Choroid plexus epithelial cell (primary cell): Measurements from ENCODE around the gene GAPVD1.

Source experiments
- DNase-seq: peaks from one replicate; pipeline ENCODE4 v3.0.0-alpha.2; 2010; ENCODE audit warnings: low read depth
- H3K4me3 ChIP-seq: 2 replicates; pipeline ENCODE4 v1.5.1; 2011; ENCODE audit warnings: low read depth, mild to moderate bottlenecking, control low read depth, low read length, moderate library complexity
- TF ChIP-seq, protein P1 (sequence below): conservative IDR thresholded peaks from 2 replicates; pipeline ENCODE4 v1.5.1; 2011; ENCODE audit warnings: low read depth, mild to moderate bottlenecking, control low read depth, inconsistent platforms, low read length, moderate library complexity

Gene GAPVD1

DNA sequence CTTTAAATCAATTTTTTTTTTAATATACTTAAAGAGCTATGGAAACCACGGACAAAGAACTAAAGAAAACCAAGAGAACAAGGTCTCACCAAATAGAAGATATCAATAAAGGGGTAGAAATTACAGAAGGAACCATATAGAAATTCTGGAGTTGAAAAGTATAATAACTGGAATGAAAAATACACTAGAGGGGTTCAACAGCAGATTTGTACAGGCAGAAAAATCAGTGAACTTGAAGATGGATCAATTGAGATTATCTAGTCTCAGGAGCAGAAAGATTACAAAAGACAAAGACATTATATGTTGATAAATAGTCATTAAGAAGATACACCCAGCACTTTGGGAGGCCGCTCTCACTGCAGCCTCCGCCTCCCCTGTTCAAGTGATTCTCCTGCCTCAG is 56.1 kb downstream of the GAPVD1 start:
- no peak for DNase-seq
- TF ChIP-seq, protein P1, sequence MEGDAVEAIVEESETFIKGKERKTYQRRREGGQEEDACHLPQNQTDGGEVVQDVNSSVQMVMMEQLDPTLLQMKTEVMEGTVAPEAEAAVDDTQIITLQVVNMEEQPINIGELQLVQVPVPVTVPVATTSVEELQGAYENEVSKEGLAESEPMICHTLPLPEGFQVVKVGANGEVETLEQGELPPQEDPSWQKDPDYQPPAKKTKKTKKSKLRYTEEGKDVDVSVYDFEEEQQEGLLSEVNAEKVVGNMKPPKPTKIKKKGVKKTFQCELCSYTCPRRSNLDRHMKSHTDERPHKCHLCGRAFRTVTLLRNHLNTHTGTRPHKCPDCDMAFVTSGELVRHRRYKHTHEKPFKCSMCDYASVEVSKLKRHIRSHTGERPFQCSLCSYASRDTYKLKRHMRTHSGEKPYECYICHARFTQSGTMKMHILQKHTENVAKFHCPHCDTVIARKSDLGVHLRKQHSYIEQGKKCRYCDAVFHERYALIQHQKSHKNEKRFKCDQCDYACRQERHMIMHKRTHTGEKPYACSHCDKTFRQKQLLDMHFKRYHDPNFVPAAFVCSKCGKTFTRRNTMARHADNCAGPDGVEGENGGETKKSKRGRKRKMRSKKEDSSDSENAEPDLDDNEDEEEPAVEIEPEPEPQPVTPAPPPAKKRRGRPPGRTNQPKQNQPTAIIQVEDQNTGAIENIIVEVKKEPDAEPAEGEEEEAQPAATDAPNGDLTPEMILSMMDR = no peak
- H3K4me3 ChIP-seq = no peak overlapping the region

DNA sequence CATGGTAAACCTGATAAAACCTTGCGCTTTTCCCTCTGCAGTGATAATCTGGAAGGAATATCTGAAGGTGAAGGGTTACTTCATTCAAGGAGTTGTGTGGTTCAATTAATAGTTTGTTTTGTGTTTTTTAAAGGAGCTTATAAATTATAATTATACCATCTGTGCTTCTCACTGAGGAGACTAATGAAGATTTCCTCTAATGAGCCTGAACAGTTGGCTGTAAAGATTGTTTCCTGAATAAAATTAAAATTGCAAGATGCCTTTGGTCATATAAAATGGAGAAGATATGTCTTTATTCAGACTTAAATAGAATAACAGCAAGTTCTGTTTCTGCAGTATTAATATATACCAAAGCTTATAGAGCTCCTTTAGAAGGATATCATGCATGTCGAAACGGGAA is 59.9 kb downstream of the GAPVD1 start:
- no peak overlapping the region for H3K4me3 ChIP-seq
- DNase-seq = no peak
- TF ChIP-seq, protein P1 = no peak

DNA sequence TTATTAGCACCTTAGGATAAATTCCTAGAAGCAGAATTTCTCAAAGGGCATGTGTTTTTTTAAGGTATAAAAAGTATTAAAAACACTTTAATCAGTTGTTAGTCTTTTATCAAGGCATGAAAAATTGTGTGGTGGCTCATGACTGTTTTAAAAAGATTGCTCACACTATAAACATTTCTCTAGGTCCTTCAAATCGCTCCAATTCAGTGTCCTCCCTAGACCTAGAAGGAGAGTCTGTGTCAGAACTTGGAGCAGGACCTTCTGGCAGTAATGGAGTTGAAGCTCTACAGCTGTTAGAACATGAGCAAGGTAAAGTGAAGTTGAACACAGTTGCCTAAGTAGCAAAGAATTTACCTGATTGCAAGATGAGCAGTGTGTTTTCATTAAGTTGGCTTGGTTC is 62.0 kb downstream of the GAPVD1 start:
- no peak for DNase-seq
- no peak overlapping the region for H3K4me3 ChIP-seq

DNA sequence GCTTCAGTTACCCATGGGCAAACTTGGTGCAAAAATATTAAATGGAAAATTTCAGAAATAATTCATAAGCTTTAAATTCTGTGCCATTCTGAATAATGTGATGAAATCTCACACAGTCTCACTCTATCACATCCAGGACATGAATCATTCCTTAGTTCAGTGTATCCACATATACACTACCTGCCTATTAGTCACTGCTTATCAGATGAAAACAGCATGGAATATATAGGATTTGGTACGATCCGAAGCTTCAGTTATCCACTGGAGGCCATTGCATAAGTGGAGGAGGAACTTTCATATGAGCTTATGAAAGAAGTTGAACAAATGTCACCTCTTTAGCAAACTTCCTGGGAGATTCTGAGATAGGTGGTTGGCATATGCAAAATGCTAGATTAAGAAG is 64.2 kb downstream of the GAPVD1 start:
- peak; percentile 51 for DNase-seq
- TF ChIP-seq, protein P1 = no peak

More for the DNA sequence above, 62.0 kb downstream of the GAPVD1 start:
- TF ChIP-seq, protein P1 = no peak

DNA sequence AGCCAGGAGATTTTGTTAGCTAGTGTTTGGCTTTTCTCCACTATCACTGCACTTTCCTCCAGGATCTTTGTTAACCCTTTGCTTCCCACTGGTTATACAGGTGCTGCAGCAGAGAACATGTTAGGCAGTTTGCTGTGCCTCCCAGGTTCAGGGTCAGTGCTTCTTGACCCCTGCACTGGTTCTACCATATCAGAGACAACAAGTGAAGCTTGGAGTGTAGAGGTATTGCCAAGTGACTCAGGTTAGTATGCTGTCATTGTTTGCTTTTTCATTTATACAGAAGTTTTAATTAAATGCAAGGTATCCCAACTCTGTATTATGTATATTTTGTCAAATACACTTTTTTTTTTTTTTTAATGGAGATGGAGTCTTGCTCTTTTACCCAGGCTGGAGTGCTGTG is 68.4 kb downstream of the GAPVD1 start:
- no peak for DNase-seq

More for the DNA sequence above, 64.2 kb downstream of the GAPVD1 start:
- H3K4me3 ChIP-seq = no peak overlapping the region

DNA sequence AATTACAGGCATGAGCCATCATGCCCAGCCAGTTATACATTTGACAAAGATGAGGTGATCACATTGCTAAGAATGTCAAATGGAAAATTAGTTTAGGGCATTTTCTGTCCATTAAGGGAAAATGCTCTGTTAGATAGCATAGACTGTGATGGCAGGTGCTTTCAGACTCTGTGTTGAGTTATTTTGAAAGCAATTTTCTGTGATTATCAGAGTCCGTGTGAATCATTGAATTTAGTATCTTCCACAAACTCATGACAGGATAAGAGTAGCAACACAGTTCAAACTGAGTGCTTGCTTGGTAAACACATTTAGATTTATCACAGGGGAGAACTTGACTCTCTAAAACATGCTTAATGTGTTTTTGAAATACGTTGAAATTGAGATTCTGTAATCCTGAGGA is 69.0 kb downstream of the GAPVD1 start:
- H3K4me3 ChIP-seq = no peak overlapping the region
- no peak for DNase-seq
- TF ChIP-seq, protein P1 = no peak

More for the DNA sequence above, 68.4 kb downstream of the GAPVD1 start:
- TF ChIP-seq, protein P1 = no peak
- no peak overlapping the region for H3K4me3 ChIP-seq

DNA sequence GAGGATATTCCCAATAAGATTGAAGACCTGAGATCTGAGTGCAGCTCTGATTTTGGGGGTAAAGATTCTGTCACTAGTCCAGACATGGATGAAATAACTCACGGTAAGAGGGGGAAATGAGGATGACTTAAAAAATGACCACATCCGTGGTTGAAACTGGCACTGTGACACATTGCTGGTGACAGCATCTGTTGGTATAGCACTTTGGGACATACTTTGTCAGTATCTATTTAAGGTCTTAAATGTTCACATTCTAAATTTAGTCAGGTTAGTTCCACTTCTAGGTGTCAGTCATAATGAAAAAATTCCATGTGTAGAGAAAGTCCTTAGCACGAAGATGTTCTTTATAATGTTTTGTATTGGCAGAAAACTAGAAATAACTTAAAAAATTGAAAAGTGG is 70.9 kb downstream of the GAPVD1 start:
- DNase-seq = no peak
- no peak overlapping the region for H3K4me3 ChIP-seq
- TF ChIP-seq, protein P1 = no peak
